Neuron (in vitro differentiated cells): ENCODE data around the gene CRISP1.
"Not testable (repeated sequence)": the region's sequence is repeated elsewhere in the genome, so short reads cannot be mapped to it uniquely, and the experiment has no call there.

Experiments
- H2AFZ ChIP-seq: one replicate; pipeline ENCODE4 v1.6.1; 2013; ENCODE audit warnings: low read depth, mild to moderate bottlenecking, inconsistent platforms, low read length, moderate library complexity
- H3K27me3 ChIP-seq: one replicate; pipeline ENCODE4 v1.6.1; 2013; ENCODE audit warnings: low read length; ENCODE audit not compliant: insufficient read depth
- H3K36me3 ChIP-seq: one replicate; pipeline ENCODE4 v1.6.1; 2013; ENCODE audit warnings: low read length; ENCODE audit not compliant: insufficient read depth
- H3K4me1 ChIP-seq: one replicate; pipeline ENCODE4 v1.6.1; 2013; ENCODE audit warnings: low read length; ENCODE audit not compliant: insufficient read depth
- H3K4me3 ChIP-seq: 2 replicates; pipeline ENCODE4 v1.5.1; 2013; ENCODE audit warnings: mild to moderate bottlenecking, low read length, moderate library complexity
- H3K9me3 ChIP-seq: one replicate; pipeline ENCODE4 v1.6.1; 2013; ENCODE audit warnings: low read length

The CRISP1 gene, protein sequence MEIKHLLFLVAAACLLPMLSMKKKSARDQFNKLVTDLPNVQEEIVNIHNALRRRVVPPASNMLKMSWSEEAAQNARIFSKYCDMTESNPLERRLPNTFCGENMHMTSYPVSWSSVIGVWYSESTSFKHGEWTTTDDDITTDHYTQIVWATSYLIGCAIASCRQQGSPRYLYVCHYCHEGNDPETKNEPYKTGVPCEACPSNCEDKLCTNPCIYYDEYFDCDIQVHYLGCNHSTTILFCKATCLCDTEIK

DNA sequence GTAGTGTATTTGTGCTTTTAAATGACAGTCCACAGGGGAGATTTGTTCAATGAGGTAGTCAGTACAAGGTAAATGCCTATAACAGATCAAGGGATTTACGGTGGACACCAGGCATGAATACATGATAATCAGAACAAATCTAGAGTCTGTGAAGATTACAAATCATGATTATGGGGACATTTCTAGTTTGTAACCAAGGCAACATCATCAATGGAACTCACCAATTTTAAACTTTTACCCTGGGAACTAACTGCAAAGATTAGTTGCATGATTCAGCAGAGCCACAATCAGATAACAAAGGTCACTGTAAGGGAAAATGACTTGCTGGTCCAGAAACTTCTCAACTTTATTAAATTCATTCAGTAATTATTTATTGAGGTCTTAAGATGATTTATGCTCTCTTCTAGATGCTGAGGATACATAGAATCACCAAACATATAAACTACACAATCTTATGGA is at the start of gene CRISP1:
TSS of gene CRISP1 (minus strand) at position 51 of the 459 bp plus-strand sequence. CDS start 9,135 bp downstream, outside the sequence.
- Histone ChIP-seq H2AFZ (no peak within 1 kb of the TSS), H3K36me3 (no peaks in the 10 kb centered on the region), H3K27me3 (no peaks in the 10 kb centered on the region), H3K9me3 (no peaks in the 10 kb centered on the region), H3K4me3 (no peak within 1 kb of the TSS), H3K4me1 (no peaks in the 10 kb centered on the region)

DNA sequence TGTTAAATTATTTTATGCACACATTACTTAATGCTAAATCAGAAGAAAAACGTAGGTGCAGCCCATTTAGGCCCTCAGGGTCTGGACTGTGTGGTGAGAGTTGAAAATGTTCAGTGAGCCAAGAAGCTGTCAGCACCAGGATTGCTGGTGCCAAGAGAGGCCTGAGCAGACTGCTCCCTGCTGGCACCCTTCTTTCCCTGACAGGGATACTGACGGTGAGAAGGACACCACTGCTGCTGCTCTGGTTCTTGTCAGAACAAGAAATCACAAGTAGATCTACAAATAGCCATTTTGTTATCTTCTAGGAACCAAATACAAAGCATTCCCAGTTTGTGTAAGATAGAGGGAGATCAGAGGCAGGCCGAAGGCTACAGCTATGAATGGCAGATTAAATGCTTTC is 48.7 kb upstream of the CRISP1 start:
- Histone ChIP-seq H3K4me1 (no peaks in the 10 kb centered on the region), H3K9me3 (no peaks in the 10 kb centered on the region), H3K36me3 (no peaks in the 10 kb centered on the region), H2AFZ (no peak overlapping the region), H3K4me3 (no peak overlapping the region), H3K27me3 (no peaks in the 10 kb centered on the region)

DNA sequence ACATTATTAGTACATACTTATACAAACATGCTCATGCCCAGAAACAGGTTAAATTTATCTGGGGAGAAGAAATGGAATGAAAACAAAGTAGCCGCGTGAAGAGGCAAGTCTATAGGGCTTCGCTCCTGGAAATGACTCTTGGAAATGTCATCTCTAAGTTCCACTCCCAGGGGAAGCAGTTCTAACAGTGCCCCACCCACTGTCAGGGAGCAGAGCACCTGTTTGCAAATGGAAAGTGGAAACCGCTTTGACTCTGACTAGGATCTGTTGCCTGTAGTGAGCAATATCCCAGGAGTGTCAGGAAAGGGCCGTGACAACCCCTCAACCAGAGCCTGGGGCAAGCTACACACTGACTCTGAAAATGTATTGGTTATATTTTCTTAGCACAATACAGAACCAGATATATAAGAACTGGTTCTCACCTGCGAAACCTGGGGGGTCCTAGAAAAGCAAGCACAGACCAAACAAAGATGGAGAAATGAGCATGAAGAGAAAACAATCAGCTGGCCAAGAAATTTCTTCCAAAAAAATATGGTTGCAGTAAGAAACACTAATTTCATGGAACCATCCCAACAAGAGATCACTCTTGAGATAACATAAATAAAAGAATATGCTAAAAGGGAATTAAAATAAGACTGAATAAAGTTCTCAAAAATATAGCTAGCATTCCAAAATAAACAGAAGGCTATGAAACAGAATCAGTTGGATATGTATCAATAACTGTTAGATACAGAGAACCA is 47.5 kb upstream of the CRISP1 start:
- H3K27me3 ChIP-seq = no peaks in the 10 kb centered on the region
- no peaks in the 10 kb centered on the region for H3K36me3 ChIP-seq
- H2AFZ ChIP-seq = no peak overlapping the region
- H3K4me1 ChIP-seq = no peaks in the 10 kb centered on the region
- H3K4me3 ChIP-seq = no peak overlapping the region
- H3K9me3 ChIP-seq = no peaks in the 10 kb centered on the region

DNA sequence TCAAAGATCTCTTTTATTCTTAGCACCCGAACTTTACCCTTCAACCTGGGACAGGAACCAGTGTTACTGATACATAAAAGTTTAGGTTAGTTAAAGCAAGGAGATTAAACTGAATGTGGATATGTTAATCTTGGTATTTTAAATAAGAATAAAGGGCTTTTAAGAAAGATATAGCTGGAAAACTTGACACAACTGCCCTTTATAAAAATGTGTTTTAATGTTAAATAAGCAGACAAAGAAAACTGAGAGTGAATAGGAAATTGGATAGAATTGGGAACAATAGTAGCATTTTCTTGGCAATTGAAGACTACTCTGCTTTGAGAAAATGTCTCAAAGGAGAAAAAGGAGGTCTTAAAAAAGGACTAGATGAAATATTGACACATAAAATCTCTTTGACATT is 45.9 kb upstream of the CRISP1 start:
- Histone ChIP-seq H2AFZ (no peak overlapping the region), H3K9me3 (no peaks in the 10 kb centered on the region), H3K36me3 (no peaks in the 10 kb centered on the region)

DNA sequence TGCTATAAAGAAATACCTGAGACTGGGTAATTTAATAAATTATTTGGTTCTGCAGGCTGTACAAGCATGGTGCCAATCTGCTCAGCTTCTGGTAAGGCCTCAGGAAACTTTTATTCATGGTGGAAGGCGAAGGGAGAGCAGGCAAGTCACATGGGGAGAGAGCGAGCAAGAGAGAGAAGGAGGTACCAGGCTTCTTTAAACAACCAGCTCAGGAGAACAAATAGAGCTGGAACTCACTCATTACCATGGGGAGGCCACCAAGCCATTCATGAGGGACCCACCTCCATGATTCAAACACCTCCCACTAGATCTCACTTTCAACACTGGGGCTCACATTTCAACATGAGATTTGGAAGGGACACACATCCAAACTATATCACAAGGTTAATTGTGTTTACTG is 44.9 kb upstream of the CRISP1 start:
- Histone ChIP-seq H3K36me3 (no peaks in the 10 kb centered on the region), H3K4me3 (no peak overlapping the region), H2AFZ (no peak overlapping the region), H3K4me1 (no peaks in the 10 kb centered on the region), H3K27me3 (no peaks in the 10 kb centered on the region), H3K9me3 (no peaks in the 10 kb centered on the region)

More for the DNA sequence above, 45.9 kb upstream of the CRISP1 start:
- Histone ChIP-seq H3K27me3 (no peaks in the 10 kb centered on the region), H3K4me3 (no peak overlapping the region), H3K4me1 (no peaks in the 10 kb centered on the region)

DNA sequence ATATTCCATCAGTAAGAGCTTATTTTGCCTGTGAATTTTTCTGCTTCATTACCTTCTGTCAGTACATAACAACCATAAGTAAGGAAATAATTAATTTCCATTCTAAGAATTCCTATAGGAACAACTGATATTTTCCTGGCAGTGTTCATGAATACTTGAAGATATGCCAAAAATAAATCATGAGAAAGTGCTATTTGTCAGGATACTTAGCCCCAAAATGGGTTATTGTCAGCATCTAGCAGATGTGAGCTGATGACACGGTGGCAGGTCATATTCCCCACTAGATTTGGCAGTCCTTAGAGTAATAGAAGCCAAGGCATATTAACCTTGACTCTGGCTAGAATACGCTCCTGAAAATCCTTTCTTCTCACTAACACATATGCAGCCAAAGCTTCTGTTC is 43.2 kb upstream of the CRISP1 start:
- Histone ChIP-seq H2AFZ (no peak overlapping the region), H3K9me3 (no peaks in the 10 kb centered on the region), H3K36me3 (no peaks in the 10 kb centered on the region), H3K4me1 (no peaks in the 10 kb centered on the region), H3K27me3 (no peaks in the 10 kb centered on the region), H3K4me3 (no peak overlapping the region)

DNA sequence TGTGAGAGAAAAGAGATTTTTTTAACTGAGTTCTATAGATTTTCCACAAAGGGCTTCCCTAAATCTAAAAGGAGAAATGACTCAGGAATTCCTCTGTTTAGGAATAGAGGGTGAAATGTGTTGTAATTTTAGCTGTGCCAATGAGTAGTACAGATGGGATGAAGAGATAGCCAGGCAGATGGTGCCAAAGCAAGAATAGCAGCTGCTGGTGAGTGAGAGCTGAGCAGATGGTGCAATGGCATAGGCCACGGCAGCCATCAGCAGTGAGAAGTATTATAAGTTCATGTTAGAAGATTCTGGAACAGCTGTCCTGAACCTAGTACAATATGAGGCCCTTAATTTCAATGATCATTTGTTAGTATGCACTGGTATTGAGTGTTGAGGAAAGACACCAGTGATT is 40.2 kb upstream of the CRISP1 start:
- H3K36me3 ChIP-seq = no peaks in the 10 kb centered on the region

DNA sequence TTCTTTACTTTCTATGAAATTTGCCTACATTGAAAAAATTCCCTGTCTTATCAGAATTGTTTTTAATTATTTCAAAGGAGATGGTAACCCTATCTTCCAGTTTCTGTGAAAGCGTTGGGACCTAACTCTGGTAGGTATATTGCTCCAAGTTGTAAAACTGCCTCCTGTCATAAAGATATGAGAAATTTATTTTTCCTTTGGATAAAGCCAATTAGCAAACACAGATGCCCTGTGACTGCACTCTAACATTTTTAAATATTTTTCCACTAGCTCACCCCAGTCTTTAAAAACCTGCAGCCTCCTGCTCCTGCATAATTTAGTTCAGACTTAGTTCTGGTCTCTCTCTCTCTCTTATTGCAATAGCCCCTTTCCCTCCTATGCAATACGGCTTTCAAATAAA is 39.0 kb upstream of the CRISP1 start:
- Histone ChIP-seq H3K27me3 (no peaks in the 10 kb centered on the region), H2AFZ (no peak overlapping the region), H3K9me3 (no peaks in the 10 kb centered on the region), H3K4me1 (no peaks in the 10 kb centered on the region), H3K36me3 (no peaks in the 10 kb centered on the region), H3K4me3 (no peak overlapping the region)

More for the DNA sequence above, 40.2 kb upstream of the CRISP1 start:
- Histone ChIP-seq H3K9me3 (no peaks in the 10 kb centered on the region), H3K27me3 (no peaks in the 10 kb centered on the region), H3K4me3 (no peak overlapping the region), H2AFZ (no peak overlapping the region), H3K4me1 (no peaks in the 10 kb centered on the region)

DNA sequence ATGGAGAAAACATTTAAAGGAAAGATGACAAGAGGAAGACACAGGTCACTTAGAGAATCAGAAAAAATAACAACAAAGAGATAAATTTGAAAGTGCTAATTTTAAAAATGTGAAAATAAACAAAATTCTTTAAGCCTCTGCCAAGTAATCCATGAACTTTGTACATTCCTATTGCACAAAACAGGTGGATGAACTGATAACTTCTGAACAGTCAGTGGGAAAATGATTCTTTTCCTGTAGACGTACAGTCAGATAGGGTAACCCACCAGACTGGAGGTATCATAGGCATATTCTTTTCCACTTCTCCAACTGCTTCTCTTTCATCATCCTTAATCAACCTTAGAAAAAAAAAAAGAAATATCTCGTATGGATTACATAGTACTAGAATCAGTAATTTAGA is 36.5 kb upstream of the CRISP1 start:
- Histone ChIP-seq H3K27me3 (no peaks in the 10 kb centered on the region), H3K4me3 (no peak overlapping the region), H3K9me3 (no peaks in the 10 kb centered on the region), H3K4me1 (no peaks in the 10 kb centered on the region), H3K36me3 (no peaks in the 10 kb centered on the region), H2AFZ (no peak overlapping the region)

DNA sequence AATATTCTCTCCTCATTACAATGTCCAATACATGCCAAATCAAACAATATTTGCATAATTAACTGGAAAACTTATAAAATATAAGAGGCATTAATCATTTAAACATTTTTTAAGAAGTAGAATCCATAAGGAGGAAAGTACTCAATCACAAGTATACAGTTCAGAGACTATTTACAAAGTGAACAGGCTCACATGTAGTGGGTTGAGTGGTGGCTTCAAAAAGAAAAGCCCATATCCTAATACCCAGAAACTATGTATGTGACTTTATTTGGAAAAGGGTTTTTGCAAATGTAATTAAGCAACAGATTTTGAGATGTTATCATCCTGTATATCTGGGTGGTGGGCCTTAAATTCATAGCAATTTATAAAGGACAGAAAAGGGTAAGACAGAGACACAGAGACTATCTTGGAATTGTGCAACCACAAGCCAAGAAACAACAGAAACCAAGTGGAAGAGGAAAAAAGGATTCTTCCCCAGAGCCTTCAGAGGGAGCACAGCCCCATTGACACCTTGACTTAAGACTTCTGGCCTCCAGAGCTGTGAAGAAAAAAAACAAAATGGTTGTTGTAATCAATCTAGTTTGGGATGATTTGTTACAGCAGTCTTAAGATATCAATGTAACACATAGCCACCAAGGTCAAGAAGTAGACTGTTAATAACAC is 32.7 kb upstream of the CRISP1 start:
- H3K9me3 ChIP-seq = no peaks in the 10 kb centered on the region
- H3K36me3 ChIP-seq = no peaks in the 10 kb centered on the region
- no peak overlapping the region for H2AFZ ChIP-seq
- H3K4me1 ChIP-seq = no peaks in the 10 kb centered on the region
- H3K27me3 ChIP-seq = no peaks in the 10 kb centered on the region
- H3K4me3 ChIP-seq = no peak overlapping the region

DNA sequence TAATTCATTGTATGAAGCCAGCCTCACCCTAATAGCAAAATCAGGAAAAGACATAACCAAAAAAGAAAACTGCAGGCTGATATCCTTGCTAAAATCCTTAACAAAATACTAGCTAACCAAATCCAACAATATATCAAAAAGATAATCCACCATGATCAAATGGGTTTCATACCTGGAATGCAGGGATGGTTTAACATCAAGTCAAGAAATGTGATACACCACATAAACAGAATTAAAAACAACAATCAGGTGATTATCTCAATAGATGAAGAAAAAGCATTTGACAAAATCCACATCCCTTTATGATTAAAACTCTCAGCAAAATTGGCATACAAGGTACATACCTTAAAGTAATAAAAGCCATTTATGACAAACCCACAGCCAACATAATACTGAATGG is 29.2 kb upstream of the CRISP1 start:
- H3K4me3 ChIP-seq, H3K9me3 ChIP-seq, H3K4me1 ChIP-seq, H3K36me3 ChIP-seq, H3K27me3 ChIP-seq, H2AFZ ChIP-seq: not testable (repeated sequence)

DNA sequence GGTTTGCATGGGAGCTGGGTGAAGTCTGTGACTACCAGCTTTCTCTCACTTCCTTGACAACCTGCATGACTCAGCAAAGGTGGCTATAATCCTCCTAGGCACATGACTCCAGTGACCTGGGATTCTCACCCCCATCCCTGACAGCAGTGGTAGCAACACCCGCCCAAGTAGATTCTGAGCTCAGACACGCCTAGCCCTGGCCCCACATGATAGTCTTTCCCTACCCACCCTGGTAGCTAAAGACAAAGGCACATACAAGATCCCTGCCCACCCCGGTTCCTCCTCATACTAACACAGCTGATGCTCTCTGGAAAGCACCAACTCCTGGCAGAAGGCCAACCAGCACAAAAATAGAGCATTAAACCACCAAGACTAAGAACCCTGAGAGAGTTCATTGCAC is 25.9 kb upstream of the CRISP1 start:
- H3K4me3 ChIP-seq = no peak overlapping the region
- no peaks in the 10 kb centered on the region for H3K4me1 ChIP-seq
- H3K27me3 ChIP-seq = no peaks in the 10 kb centered on the region
- H2AFZ ChIP-seq = no peak overlapping the region
- no peaks in the 10 kb centered on the region for H3K36me3 ChIP-seq
- no peaks in the 10 kb centered on the region for H3K9me3 ChIP-seq

DNA sequence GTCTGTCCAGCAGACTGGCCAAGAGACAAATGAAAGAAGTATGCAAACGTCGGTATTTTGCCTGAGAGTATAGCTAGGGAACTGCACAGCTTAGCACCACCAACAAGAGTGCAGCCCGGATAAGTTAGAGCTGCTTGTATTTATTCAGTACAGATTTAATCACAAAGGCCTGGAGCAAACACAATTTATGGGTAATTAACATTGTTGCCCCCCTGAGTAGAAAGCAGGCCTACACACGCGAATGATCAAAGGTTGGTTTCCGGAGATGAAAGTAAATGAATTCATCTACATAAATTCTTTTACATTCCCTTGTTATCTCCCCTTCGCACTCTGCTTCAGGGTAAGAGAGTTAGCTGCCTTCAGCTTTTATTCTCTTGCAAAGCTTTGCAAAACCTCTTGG is 24.7 kb upstream of the CRISP1 start:
- no peaks in the 10 kb centered on the region for H3K36me3 ChIP-seq
- no peak overlapping the region for H3K4me3 ChIP-seq
- H2AFZ ChIP-seq = no peak overlapping the region
- no peaks in the 10 kb centered on the region for H3K4me1 ChIP-seq
- H3K9me3 ChIP-seq = no peaks in the 10 kb centered on the region
- no peaks in the 10 kb centered on the region for H3K27me3 ChIP-seq
